SU-DHL-6 (cell line): Measurements from ENCODE around the gene PDHA1.

Source experiments
- CTCF ChIP-seq: fragments of 200-600 bp; sonication (generic); IDR thresholded peaks from one replicate; pipeline ENCODE4 v1.5.1; 2017; ENCODE audit warnings: antibody characterized with exemption, mild to moderate bottlenecking, low read length, moderate library complexity; ENCODE audit not compliant: insufficient read depth, poor library complexity, severe bottlenecking
- EZH2phosphoT487 ChIP-seq: fragments of 200-600 bp; sonication (generic), shearing (Covaris generic); conservative IDR thresholded peaks from 2 replicates; pipeline ENCODE4 v1.6.1; 2018; ENCODE audit warnings: mild to moderate bottlenecking, antibody characterized with exemption, low read length, moderate library complexity, mixed read lengths

GRCh38 chrX:19343085-19343534 lies 617 bp upstream of the PDHA1 start:
- no peak for TF ChIP-seq CTCF
- TF ChIP-seq EZH2phosphoT487: no peak
